ENCODE data around the gene PTRH1. TPM values are rescaled to one million over a fixed set of nuclear protein-coding genes. Genes with fewer than 3 reads are reported as not detected.
A peak's percentile ranks its signal among the peaks of the same experiment; 100 is the strongest.

Gene PTRH1
- total RNA-seq, 1 donor from 2014 or later = 7.3 TPM

GRCh38 chr9:127697575-127697974 is 17.9 kb downstream of the PTRH1 start:
- no peak for DNase-seq

DNA sequence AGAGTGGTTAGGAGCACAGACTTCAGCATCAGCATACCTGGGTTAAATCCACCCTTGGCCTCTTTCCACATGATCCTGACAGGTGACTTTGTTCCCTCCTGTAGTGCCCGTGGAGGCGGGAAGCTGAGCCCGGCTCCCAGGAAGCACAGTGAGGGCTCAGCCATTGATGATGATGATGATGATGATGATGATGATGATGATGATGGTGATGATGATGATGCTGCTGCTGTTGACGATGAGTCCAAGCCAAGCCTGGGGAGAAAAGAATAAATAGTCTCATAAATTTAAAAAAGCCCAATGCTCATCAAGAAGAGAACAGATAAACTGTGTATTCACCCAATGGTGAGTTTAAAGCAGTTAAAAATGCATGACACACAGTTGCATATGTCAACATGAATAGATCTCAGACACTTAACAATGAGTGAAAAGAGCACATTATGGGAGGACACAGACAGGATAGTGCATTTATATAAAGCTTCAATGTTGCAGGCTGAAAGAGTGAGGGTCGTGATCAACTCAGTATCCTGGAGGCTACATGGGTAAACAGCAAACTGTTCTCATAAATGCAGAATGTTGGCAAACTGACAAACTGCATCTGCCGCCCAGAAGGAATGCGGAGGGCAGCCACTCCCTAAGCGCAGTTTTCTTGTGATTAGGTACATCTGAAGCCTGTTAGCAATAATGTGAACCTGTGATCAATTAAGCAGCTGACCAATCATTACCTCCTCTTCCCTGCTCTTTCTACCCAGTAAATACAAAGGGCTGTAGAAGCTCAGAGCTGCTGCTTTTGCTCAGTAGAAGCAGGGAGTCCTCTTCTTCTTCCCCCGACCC is 20.4 kb downstream of the PTRH1 start:
- DNase-seq = no peak

DNA sequence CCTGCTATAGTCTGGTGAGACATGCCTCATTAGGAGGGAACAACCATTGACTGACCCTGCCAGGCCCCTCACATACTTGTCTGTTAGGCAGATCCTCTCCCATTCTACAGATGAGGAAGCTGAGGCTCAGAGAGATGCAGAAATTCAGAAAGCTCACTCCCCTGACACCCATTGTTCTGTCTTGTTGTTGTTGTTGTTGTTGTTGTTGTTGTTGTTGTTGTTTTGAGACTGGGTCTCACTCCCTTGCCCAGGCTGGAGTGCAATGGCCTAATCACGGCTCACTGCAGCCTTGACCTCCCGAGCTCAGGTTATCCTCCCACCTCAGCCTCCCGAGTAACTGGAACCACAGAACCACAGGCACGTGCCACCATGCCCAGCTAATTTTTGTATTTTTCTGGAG is 21.8 kb downstream of the PTRH1 start:
- no peak for DNase-seq

- no peak for DNase-seq
Measured at GRCh38 chr9:127693143-127693542, 22.3 kb downstream of the PTRH1 start.

GRCh38 chr9:127692071-127692470 is 23.4 kb downstream of the PTRH1 start:
- DNase-seq = no peak

GRCh38 chr9:127690735-127691134 is 24.7 kb downstream of the PTRH1 start:
- DNase-seq = no peak

- no peak for DNase-seq
Measured at GRCh38 chr9:127689329-127690000, 26.0 kb downstream of the PTRH1 start.

DNA sequence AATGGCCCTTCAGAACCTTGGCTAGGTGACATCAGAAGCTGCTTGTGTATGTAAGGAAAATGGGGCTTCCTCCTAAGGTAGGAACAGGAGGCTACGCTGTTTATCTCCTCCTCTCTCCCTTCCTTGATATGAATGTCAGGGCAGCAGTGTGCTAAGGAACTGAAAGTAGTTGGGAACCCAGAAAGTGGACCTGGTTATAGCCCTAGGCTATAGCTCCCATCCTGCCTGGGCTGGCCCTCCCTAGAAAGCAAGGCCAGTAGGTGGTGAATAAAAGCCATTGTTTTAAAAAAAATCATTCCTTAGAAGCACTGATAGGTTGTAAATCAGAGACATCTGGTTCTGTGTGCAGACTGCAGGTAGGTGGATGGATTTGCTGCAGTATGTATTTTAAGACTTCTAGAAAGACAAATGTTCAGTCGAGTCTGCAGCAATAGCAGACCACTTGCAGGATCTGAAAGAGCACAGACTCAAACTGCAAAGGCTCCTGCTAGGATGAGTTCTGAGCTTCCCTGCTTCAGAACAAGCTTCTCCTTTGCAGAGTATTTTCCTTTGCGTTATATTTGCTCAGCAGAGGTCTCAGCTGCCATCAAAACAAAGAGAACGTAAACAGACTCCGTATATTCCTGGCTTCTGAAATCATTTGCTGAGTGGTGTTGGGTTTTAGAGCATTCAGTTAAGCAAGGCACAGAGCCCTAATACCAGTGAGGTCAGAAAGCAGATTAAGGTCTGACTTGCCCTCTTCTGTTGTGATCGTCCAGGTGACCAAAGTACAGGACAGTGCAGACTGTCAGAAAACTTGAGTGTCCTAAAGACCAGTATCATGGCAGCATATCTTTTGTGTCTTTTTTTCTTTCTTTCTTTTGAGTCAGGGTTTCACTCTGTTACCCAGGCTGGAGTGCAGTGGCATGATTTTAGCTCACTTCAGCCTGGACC is 28.7 kb downstream of the PTRH1 start:
- no peak for DNase-seq

DNA sequence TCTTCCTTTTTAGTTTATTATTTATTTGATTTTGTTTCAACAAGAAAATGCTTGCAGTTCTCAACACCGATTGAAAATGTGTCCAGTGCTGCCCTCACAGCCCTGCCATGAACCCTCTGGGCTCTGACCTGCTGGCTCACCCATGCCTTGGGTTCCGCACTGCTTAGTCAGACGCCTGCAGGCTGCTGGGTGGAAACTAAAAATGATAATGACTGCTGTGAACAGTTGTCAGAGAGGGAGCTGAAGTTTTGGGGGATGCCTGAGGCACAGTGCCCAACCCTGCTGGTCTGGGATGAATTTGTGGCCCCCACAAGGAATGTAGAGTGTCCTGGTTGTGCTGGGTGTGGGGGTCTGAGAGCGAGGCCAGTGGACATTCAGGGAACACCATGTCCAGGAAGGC is 30.9 kb downstream of the PTRH1 start:
- DNase-seq = no peak

DNA sequence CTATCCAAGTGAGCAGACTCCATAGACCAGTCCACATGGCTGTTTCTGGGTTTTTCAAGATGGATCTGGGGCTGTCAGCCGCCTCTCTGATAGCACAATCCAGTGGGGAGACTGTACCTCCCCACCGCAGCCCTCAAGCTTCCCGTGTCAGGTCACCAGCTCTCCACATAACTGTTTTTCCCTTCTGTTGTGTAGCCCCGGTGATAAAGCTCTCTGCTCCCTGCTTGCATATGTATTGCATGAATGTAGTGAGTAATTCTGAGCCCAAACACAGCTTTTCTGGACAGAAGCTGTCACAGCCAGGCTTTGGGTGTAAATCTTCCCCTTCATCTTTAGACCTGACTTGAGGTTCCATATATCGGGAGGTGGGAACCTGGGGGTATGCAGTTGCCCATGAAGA is 31.7 kb downstream of the PTRH1 start:
- no peak for DNase-seq

DNA sequence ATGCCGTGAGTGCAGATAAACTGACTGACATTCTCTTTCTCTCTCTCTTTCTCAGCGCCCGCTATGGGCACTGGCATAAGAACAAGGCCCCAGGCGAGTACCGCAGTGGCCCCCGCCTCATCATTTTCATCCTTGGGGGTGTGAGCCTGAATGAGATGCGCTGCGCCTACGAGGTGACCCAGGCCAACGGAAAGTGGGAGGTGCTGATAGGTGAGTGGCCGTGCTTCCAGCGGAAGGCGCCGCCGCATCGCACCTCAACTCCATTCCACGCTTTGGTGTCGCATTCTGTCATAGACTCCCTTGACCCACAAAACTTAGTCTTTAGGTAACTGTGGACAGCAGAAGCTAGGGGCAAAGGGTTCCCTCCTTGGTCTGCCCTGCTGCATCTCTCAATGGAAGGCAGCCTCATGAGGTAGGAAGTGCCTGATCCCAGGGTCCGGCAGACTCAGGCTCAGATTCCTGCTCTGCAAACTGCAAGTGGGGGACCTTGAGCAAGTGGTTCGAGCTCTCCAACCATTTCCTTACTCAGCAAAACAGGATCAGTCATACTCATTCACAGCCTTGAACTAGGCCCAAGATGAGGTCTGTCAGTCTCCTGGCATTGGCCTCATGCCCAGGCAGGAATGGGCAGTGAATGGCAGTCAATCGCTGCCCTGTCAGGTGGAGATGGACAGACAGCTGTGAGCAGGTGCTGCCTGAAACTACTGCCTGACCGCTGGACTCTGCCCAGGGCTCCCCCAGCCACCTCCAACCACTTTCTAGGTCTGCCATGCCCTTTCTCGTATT is 32.9 kb downstream of the PTRH1 start:
- no peak for DNase-seq

GRCh38 chr9:127680846-127681245 is 34.6 kb downstream of the PTRH1 start:
- no peak for DNase-seq

DNA sequence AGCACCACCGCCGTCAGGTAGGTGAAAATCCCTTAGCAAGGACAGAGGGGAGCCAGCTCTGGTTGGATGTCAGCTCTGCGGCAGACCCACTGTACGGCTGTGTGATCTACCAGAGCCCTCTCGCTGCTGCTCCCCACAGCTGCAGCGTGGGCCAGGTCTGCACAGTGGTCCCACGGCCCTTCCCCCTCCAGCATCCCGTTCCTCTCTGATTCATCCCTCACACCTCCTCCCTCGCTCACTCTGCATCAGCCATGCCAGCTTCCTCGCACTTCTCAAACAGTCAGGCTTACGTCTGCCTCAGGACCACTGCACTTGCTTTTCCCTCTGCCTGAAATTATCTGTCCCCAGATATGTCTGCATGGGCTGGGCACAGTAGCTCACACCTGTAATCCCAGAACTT is 35.2 kb downstream of the PTRH1 start:
- DNase-seq = no peak

GRCh38 chr9:127679506-127679905 is 36.0 kb downstream of the PTRH1 start:
- no peak for DNase-seq

DNA sequence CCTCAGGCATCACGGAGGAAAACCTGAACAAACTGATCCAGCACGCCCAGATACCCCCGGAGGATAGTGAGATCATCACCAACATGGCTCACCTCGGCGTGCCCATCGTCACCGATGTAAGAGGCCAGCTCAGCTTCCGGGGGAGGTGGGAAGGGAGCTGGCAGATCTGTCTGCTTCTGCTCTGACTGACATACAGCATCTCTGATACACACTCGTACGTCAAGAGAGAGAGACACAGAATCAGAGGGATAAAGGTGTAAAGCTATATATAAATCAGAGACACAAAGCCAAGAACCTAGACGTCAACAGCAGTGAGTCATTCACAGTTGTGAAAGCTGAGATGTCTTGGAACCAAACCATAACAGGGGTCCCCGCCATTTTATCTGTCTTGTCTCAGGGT is 38.8 kb downstream of the PTRH1 start:
- no peak for DNase-seq

- no peak for DNase-seq
Measured at GRCh38 chr9:127673234-127673633, 42.2 kb downstream of the PTRH1 start.

DNA sequence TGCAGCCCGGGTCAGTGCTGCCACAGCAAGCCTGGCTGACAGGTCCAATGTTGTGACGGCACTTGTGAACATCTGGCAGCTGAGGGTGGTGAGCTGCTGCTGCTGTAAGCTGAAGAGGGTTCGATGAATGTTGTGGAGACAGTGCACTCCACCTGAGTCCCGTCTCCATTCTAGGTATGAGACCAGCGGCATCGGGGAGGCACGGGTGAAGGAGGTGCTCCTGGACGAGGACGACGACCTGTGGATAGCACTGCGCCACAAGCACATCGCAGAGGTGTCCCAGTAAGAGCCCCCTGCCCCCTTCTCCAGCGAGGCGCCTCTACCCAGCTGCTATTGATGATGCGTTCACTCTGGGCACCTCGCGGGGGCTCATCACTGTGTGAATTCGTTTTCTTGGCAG is 47.6 kb downstream of the PTRH1 start:
- DNase-seq = no peak

DNA sequence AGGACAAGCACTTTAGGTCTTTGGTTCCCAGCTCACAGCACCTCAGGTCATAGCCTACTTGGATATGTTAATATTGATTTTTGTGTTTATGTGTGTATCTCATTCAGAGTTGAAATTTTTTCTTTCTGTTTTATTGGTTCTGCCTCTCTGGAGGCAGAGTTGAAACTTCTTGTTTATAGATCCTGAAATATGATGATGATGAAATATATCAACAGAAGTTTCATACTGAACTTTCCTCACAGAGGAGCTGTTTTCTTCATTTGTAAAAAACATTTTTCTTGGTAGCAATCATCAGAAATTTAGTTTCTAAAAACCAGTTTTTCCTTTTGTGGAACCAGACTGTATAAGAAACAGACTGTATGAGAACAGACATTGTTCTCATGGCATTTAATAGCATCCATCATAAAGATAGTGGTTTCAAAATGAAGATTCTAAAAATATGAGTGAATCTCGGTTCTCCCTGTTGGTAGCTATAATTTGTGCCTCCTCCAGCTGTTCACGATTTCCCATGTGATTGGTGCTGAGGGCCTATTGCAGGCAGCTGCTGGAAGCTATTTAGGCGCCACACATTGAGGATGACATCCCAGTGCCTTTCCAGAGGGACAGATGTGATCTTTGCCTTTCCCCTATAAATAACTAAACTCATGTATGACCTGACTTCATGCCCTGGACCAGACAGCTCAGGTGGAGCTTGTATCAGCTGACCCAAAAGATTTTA is 48.2 kb downstream of the PTRH1 start:
- DNase-seq = peak; percentile 61

DNA sequence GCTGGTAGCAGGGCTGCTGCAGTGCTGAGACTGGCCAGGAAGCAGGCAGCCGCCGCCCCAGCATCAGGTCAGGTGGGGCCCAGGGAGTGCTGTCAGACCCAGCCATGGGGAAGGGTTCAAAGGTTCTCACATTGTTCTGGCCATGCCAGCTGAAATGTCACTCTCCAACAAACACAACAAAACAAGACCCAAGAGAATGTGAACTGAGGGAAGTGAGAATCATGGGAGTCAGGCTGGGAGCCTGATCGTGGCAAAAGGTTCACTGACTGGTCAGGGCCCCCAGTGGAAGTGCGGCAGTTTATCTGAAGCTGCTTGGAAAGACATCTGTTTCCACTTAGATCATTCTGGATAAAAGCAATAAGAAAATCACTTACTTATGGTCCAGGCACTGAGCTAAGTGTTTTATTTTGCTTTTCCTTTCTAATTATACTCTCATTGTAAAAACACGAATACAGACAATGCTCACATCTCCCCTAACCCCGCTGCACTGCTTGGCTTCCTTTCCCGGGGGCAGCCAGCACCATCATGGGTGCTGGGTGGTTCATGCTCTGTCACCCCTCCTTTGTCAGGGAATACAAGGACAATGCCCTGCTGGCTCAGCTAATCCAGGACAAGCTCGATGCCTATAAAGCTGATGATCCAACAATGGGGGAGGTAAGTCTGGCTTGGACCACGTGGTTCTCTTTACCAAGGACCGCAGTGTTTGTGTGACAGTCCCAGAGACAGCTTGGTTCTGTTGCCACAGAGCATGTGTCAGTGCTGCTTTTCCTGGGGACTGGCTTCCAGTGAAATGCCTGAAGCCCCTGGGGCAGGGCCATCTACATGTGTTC is 50.6 kb downstream of the PTRH1 start:
- peak; percentile 25 for DNase-seq

GRCh38 chr9:127664324-127664677 is 51.2 kb downstream of the PTRH1 start:
- no peak for DNase-seq
